Raji (cell line): ENCODE results near the gene KLF18.

Experiments used
- POLR2A ChIP-seq: IDR thresholded peaks from 2 replicates; pipeline ENCODE4 v1.6.1; 2011; ENCODE audit warnings: low read depth, low read length, control low read depth; ENCODE audit not compliant: insufficient read depth

KLF18 gene

DNA sequence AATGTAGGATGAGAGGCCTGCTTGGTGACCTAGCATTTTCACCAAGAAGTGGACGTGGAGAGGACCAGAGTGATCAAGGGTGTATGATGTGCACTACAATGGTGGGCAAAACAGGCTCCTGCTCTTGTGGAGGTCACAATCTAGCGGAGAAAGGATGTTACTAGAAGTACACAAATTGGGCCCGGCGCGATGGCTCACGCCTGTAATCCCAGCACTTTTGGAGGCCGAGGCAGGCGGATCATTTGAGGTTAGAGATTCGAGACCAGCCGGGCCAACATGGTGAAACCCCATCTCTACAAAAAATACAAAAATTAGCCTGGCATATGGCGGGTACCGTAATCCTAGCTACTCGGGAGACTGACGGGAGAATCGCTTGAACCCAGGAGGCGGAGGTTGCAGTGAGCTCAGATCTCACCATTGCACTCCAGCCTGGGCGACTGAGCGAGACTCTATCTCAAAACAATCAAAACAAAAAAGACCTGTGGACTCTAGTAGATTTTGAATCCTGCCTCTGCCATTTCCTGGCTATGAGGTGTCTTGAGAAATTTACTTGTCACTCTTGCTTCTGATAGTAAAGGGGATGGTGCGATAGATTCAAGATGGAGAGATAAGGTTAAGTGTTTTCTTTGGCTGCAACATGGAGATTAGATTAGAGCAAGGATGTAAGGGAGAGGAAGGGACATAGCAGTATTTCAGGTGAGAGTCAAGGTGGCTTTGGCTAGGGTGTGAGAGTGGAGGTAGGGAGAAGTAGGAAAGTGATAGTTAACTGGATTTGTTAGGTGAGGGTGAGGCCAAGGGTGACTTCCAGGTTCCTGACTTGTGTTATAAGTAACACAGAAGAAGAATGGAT, 7.1 kb downstream of the KLF18 start:
- TF ChIP-seq POLR2A = no peak

GRCh38 chr1:44131411-44131810, 10.0 kb downstream of the KLF18 start:
- TF ChIP-seq POLR2A = no peak

DNA sequence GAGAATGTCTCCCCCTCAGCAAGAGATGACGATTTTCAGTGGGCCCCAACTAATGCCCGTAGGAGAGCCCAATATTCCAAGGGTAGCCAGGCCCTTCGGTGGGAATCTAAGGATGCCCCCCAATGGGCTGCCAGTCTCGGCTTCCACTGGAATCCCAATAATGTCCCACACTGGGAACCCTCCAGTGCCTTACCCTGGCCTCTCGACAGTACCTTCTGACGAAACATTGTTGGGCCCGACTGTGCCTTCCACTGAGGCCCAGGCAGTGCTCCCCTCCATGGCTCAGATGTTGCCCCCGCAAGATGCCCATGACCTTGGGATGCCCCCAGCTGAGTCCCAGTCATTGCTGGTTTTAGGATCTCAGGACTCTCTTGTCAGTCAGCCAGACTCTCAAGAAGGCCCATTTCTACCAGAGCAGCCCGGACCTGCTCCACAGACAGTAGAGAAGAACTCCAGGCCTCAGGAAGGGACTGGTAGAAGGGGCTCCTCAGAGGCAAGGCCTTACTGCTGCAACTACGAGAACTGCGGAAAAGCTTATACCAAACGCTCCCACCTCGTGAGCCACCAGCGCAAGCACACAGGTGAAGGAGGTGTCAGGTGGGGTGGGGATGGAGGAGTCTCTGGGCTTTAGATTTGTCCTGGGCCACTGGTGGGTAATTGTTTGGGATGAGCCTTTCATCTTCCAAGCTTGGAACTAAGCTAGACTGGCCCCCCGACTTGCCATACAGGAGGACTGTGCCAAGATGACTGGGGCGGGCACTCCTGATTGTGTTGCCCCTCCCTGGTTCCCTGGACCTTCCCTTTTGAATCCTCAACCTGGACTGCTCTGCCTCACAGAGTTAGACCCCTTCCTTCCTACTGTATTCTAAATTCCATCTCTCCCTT, 11.6 kb downstream of the KLF18 start:
- no peak for TF ChIP-seq POLR2A

DNA sequence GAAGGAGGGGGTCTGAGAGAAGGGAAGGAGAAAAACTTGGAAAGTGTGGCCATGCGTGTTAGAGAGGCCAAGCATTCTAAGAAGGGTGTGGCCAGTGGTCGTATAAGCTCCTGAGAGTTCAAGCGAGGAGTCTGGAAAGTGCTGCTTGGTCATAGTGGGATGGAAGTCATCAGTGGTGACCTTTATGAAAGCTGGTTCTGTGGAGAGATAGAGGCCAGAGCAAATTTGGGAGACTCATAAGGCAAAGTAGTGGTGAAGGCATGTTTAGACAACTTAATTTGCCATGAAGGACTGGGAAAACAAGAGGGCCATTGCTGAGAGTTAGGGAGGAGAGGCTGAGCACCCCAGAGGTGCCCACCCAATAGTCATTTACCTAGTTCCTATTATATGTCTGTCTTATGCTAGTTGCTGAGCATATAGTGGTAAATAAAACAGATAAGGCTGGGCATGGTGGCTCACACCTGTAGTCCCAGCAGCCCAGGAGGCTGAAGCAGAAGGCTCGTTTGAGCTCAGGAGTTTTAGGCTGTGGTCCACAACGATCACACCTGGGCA, 21.0 kb downstream of the KLF18 start:
- TF ChIP-seq POLR2A = no peak

- TF ChIP-seq POLR2A = no peak
Observed at GRCh38 chr1:44119525-44119924, 21.9 kb downstream of the KLF18 start.

- no peak for TF ChIP-seq POLR2A
Observed at GRCh38 chr1:44118682-44119081, 22.7 kb downstream of the KLF18 start, which contains the start of gene KLF17. TSS of gene KLF17 (plus strand) at chr1:44118821. CDS start at chr1:44118908, 87 bp downstream.

DNA sequence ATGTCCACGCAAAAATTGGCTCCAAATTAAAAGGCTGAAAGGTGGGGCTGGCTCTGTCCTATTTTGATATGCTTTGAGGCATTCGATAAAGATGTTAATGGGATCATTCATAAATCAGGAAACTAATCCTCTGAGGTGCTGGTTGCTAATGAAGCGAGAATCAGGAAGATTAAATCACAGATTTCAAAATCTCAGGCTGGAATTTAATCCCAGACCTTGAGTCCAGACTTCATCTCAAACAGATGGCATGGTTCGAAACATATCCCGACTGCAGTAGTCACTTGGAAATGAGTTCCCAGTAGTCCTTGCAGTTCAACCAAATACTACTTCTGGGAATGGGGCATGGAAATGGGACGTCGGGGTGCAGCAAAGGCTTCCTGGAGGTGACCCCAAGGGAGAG, 27.3 kb downstream of the KLF18 start:
- no peak for TF ChIP-seq POLR2A

DNA sequence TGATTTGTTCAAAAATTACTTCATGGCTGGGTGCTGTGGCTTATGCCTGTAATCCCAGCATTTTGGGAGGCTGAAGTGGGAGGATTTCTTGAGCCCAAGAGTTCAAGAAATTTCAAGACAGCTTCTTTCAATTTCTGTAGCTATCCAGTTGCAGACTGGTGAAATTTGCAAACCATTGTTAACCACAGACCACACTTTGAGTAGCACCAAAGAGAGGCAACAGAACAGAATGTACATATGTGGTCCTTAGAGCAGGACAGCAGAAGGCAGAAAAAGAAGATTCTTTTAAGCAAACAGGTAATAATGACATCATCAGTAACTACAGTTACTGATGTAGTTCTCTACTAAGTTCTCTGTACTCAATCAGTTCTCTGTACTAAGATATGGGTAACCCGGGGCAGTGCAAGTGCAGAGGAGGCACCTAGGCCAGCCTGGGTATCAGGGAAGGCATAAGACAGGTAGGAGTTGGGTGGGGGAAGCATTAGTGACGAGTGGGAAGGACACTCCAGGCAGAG, 28.3 kb downstream of the KLF18 start:
- TF ChIP-seq POLR2A = no peak

DNA sequence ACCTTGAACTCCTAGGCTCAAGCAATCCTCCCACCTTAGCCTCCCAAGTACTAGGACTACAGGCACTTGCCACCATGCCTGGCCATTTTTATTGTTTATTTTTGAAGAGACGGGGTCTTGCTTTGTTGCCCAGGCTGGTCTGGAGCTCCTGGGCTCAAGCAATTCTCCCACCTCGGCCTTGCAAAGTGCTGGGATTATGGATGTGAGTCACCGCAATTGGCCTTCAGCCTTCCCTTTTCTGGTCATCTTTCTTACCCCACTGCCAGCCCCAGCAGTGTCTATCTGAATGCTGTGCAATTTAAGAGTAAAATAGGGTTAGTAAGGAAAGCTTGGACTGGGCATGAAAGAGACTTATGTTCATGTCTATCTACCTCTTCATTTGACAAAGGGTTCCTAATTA, 28.9 kb downstream of the KLF18 start:
- no peak for TF ChIP-seq POLR2A

GRCh38 chr1:44111861-44112260, 29.6 kb downstream of the KLF18 start:
- TF ChIP-seq POLR2A = no peak

DNA sequence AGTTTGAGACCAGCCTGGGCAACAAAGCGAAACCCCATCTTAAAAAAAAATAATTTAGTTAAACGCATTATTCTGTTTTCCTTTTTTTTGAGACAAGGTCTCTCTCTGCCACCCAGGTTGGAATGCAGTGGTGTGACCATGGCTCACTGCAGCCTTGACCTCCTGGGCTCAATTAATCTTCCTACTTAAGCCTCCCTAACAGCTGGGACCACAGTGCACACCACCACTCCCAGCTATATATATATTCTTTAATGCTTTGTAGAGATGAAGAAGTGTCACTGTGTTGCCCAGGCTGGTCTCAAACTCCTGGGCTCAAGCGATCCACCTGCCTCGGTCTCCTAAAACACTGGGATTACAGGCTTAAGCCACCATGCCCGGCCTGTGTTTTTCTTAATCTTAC, 30.5 kb downstream of the KLF18 start:
- TF ChIP-seq POLR2A = no peak

DNA sequence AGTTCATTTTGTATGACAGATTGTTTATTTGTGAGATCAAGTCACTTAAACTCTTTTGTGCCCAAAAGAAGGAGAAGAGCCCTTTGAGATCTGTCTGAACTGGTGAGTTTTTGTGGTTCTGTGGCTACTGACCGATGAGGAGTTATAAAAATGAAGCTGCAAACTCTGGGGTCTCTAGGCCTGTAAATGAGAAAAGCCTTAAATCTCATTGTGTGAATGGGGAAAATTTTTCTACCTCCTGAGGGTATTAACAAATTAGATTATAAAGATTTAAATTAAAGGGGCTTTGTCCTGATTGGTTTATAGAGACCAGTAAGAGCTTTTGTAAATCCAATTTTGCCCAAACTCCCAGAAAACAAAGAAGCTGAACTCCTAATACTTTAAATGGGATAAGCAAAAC, 32.5 kb downstream of the KLF18 start:
- no peak for TF ChIP-seq POLR2A

GRCh38 chr1:44108241-44108640, 33.2 kb downstream of the KLF18 start:
- TF ChIP-seq POLR2A = no peak

GRCh38 chr1:44105810-44106209, 35.6 kb downstream of the KLF18 start:
- no peak for TF ChIP-seq POLR2A
